Type B pancreatic cell (in vitro differentiated cells): ENCODE data around the gene MMP7. TPM values are rescaled to one million over a fixed set of nuclear protein-coding genes. Genes with fewer than 3 reads are reported as not detected.

Experiments
- DNase-seq: peaks from one replicate; pipeline ENCODE4 v3.0.0; 2021; ENCODE audit warnings: mixed read lengths; ENCODE audit not compliant: unreplicated experiment; ENCODE audit errors: extremely low spot score
- H3K27ac Mint-ChIP-seq: 2 replicates; pipeline ENCODE4 v1.8.0; 2021; ENCODE audit warnings: mild to moderate bottlenecking, mixed read lengths
- H3K27me3 Mint-ChIP-seq: 2 replicates; pipeline ENCODE4 v1.8.0; 2021; ENCODE audit warnings: mixed read lengths
- H3K36me3 Mint-ChIP-seq: 2 replicates; pipeline ENCODE4 v1.8.0; 2021; ENCODE audit warnings: mixed read lengths
- H3K4me1 Mint-ChIP-seq: one replicate; pipeline ENCODE4 v1.8.0; 2021; ENCODE audit warnings: mixed read lengths; ENCODE audit not compliant: unreplicated experiment
- H3K4me3 Mint-ChIP-seq: 2 replicates; pipeline ENCODE4 v1.8.0; 2021; ENCODE audit warnings: mild to moderate bottlenecking, mixed read lengths
- H3K9me3 Mint-ChIP-seq: 2 replicates; pipeline ENCODE4 v1.8.0; 2021; ENCODE audit warnings: mixed read lengths
- total RNA-seq: library from RNA; stranded (reverse); gene quantifications from 2 replicates; pipeline ENCODE4 v1.2.1, GENCODE V29; 2021; ENCODE audit warnings: low replicate concordance
- TF ChIP-seq, protein P1 (sequence below): fragments of 200-600 bp; sonication (generic); conservative IDR thresholded peaks from 2 replicates; pipeline ENCODE4 v1.5.0; 2021; ENCODE audit warnings: antibody characterized with exemption, mild to moderate bottlenecking

MMP7 gene
- total RNA-seq, 1 donor from 2014 or later: 3.5 TPM

GRCh38 chr11:102523887-102524286 is 6.7 kb downstream of the MMP7 start:
- TF ChIP-seq, protein P1, sequence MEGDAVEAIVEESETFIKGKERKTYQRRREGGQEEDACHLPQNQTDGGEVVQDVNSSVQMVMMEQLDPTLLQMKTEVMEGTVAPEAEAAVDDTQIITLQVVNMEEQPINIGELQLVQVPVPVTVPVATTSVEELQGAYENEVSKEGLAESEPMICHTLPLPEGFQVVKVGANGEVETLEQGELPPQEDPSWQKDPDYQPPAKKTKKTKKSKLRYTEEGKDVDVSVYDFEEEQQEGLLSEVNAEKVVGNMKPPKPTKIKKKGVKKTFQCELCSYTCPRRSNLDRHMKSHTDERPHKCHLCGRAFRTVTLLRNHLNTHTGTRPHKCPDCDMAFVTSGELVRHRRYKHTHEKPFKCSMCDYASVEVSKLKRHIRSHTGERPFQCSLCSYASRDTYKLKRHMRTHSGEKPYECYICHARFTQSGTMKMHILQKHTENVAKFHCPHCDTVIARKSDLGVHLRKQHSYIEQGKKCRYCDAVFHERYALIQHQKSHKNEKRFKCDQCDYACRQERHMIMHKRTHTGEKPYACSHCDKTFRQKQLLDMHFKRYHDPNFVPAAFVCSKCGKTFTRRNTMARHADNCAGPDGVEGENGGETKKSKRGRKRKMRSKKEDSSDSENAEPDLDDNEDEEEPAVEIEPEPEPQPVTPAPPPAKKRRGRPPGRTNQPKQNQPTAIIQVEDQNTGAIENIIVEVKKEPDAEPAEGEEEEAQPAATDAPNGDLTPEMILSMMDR: no peak
- Mint-ChIP-seq H3K4me1 (no peaks in the 10 kb centered on the region), H3K36me3 (no peaks in the 10 kb centered on the region), H3K27me3 (peaks cover 3% of the 10 kb centered on the region), H3K9me3 (no peaks in the 10 kb centered on the region), H3K27ac (no peak overlapping the region), H3K4me3 (no peak overlapping the region)
- DNase-seq: no peak

- H3K27ac Mint-ChIP-seq: no peak overlapping the region
- H3K36me3 Mint-ChIP-seq: no peaks in the 10 kb centered on the region
- no peak overlapping the region for H3K4me3 Mint-ChIP-seq
- no peaks in the 10 kb centered on the region for H3K4me1 Mint-ChIP-seq
- DNase-seq: no peak
- H3K9me3 Mint-ChIP-seq: no peaks in the 10 kb centered on the region
- TF ChIP-seq, protein P1: no peak
- H3K27me3 Mint-ChIP-seq: peaks cover 3% of the 10 kb centered on the region
Observed at GRCh38 chr11:102523189-102523570, 7.4 kb downstream of the MMP7 start.

- no peak for DNase-seq
- TF ChIP-seq, protein P1: no peak
- peaks cover 3% of the 10 kb centered on the region for H3K27me3 Mint-ChIP-seq
- H3K27ac Mint-ChIP-seq: no peak overlapping the region
- no peaks in the 10 kb centered on the region for H3K9me3 Mint-ChIP-seq
- H3K36me3 Mint-ChIP-seq: no peaks in the 10 kb centered on the region
- no peak overlapping the region for H3K4me3 Mint-ChIP-seq
- no peaks in the 10 kb centered on the region for H3K4me1 Mint-ChIP-seq
Observed at GRCh38 chr11:102522312-102523188, 8.0 kb downstream of the MMP7 start.

GRCh38 chr11:102521121-102521520 is 9.4 kb downstream of the MMP7 start:
- Mint-ChIP-seq H3K27me3 (peaks cover 3% of the 10 kb centered on the region), H3K36me3 (no peaks in the 10 kb centered on the region), H3K9me3 (no peaks in the 10 kb centered on the region), H3K4me3 (no peak overlapping the region), H3K4me1 (no peaks in the 10 kb centered on the region), H3K27ac (no peak overlapping the region)
- no peak for DNase-seq
- TF ChIP-seq, protein P1: no peak

DNA sequence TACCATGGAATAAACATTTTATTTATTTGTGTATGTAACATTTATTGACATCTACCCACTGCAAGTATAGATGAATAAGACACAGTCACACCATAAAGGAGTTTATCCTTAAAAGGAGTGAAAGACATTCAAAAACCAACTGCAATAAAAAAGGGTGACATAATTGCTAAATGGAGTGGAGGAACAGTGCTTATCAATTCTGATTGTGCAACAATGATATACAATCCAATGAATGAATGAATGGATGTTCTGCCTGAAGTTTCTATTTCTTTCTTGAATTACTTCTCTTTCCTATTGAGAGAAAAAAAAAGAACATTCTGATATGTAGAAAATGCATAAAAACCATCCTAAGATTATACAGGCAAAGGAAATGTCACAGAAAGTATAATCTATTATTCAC is 10.0 kb downstream of the MMP7 start:
- TF ChIP-seq, protein P1: no peak
- H3K27me3 Mint-ChIP-seq: peaks cover 3% of the 10 kb centered on the region
- H3K27ac Mint-ChIP-seq: no peak overlapping the region
- H3K9me3 Mint-ChIP-seq: no peaks in the 10 kb centered on the region
- H3K4me1 Mint-ChIP-seq: no peaks in the 10 kb centered on the region
- H3K36me3 Mint-ChIP-seq: no peaks in the 10 kb centered on the region
- DNase-seq: no peak
- H3K4me3 Mint-ChIP-seq: no peak overlapping the region
